Measurements from ENCODE around the gene LRRC46. TPM values are rescaled to one million over a fixed set of nuclear protein-coding genes. Genes with fewer than 3 reads are reported as not detected.

The LRRC46 gene
- total and polyA plus RNA-seq, 4 donors, result 9.3 to 25.3 (median 10.7) TPM

GRCh38 chr17:47815106-47815918 lies 16.2 kb upstream of the LRRC46 start:
- Histone ChIP-seq H3K4me3 (no peak overlapping the region), H3K27me3 (ENCODE audit: control insufficient read depth in 3 of 3, insufficient read depth in 3 of 3, low read length in 2 of 3) (no peaks in the 10 kb centered on the region), H3K9ac (ENCODE audit: insufficient read depth in 1 of 2, low read length in 2 of 2) (no peak overlapping the region), H3K27ac (ENCODE audit: low read depth in 1 of 2, low read length in 1 of 2) (no peak overlapping the region), H3K4me1 (ENCODE audit: control insufficient read depth in 5 of 5, insufficient read depth in 5 of 5, low read length in 5 of 5) (peaks cover 0 to 10% (median 4%) of the 10 kb centered on the region in 5 donors), H3K36me3 (ENCODE audit: control insufficient read depth in 4 of 4, insufficient read depth in 4 of 4, low read length in 4 of 4) (peaks cover 3 to 68% (median 16%) of the 10 kb centered on the region in 4 donors), H3K9me3 (ENCODE audit: control insufficient read depth in 4 of 4, insufficient read depth in 3 of 4, low read length in 3 of 4) (no peaks in the 10 kb centered on the region)
- DNase-seq (no peak), ATAC-seq (ENCODE audit: insufficient read depth, low FRiP score) (no peak)
- WGBS, 2 donors, result 92 to 96% methylated on average over 21 of the region's 21 CpGs
- no peak for TF ChIP-seq CTCF (IDR thresholded peaks at IDR 0.05; ENCODE audit: control extremely low read depth, extremely low read depth)

- Histone ChIP-seq H3K36me3 (ENCODE audit: control insufficient read depth in 4 of 4, insufficient read depth in 4 of 4, low read length in 4 of 4) (peaks cover 0 to 67% (median 14%) of the 10 kb centered on the region in 4 donors), H3K4me1 (ENCODE audit: control insufficient read depth in 5 of 5, insufficient read depth in 5 of 5, low read length in 5 of 5) (peaks cover 0 to 14% (median 2%) of the 10 kb centered on the region in 5 donors), H3K27me3 (ENCODE audit: control insufficient read depth in 3 of 3, insufficient read depth in 3 of 3, low read length in 2 of 3) (no peaks in the 10 kb centered on the region), H3K9me3 (ENCODE audit: control insufficient read depth in 4 of 4, insufficient read depth in 3 of 4, low read length in 3 of 4) (no peaks in the 10 kb centered on the region), H3K9ac (ENCODE audit: insufficient read depth in 1 of 2, low read length in 2 of 2) (no peak overlapping the region), H3K27ac (ENCODE audit: low read depth in 1 of 2, low read length in 1 of 2) (no peak overlapping the region), H3K4me3 (no peak overlapping the region)
- 96% methylated on average over 20 to 21 of the region's 21 CpGs for WGBS, 2 donors
- DNase-seq (no peak), ATAC-seq (ENCODE audit: insufficient read depth, low FRiP score) (no peak)
- no peak for TF ChIP-seq CTCF (IDR thresholded peaks at IDR 0.05; ENCODE audit: control extremely low read depth, extremely low read depth)
Measured at GRCh38 chr17:47816111-47816735, 15.2 kb upstream of the LRRC46 start.

- 98% methylated on average over 10 of the region's 10 CpGs for WGBS, 2 donors
- Histone ChIP-seq H3K9ac (ENCODE audit: insufficient read depth in 1 of 2, low read length in 2 of 2) (no peak overlapping the region), H3K4me3 (no peak overlapping the region), H3K27me3 (ENCODE audit: control insufficient read depth in 3 of 3, insufficient read depth in 3 of 3, low read length in 2 of 3) (no peaks in the 10 kb centered on the region), H3K36me3 (ENCODE audit: control insufficient read depth in 4 of 4, insufficient read depth in 4 of 4, low read length in 4 of 4) (peaks cover 0 to 67% (median 14%) of the 10 kb centered on the region in 4 donors), H3K4me1 (ENCODE audit: control insufficient read depth in 5 of 5, insufficient read depth in 5 of 5, low read length in 5 of 5) (peaks cover 0 to 16% (median 4%) of the 10 kb centered on the region in 5 donors), H3K9me3 (ENCODE audit: control insufficient read depth in 4 of 4, insufficient read depth in 3 of 4, low read length in 3 of 4) (no peaks in the 10 kb centered on the region), H3K27ac (ENCODE audit: low read depth in 1 of 2, low read length in 1 of 2) (no peak overlapping the region)
- no peak for DNase-seq
- no peak for TF ChIP-seq CTCF (IDR thresholded peaks at IDR 0.05; ENCODE audit: control extremely low read depth, extremely low read depth)
- ATAC-seq (ENCODE audit: insufficient read depth, low FRiP score), result no peak
Measured at GRCh38 chr17:47816947-47817346, 14.5 kb upstream of the LRRC46 start.
